Stimulated activated CD8-positive, alpha-beta memory T cell treated with anti-CD3 and anti-CD28 coated beads, Interleukin-15, amount 100 ng/mL, for 1 hour (primary cell): ENCODE measurements around the gene TRPV4.

Experiments used
- DNase-seq: peaks from one replicate; pipeline ENCODE4 v3.0.0-alpha.2; 2020; ENCODE audit warnings: low read depth

The TRPV4 gene

DNA sequence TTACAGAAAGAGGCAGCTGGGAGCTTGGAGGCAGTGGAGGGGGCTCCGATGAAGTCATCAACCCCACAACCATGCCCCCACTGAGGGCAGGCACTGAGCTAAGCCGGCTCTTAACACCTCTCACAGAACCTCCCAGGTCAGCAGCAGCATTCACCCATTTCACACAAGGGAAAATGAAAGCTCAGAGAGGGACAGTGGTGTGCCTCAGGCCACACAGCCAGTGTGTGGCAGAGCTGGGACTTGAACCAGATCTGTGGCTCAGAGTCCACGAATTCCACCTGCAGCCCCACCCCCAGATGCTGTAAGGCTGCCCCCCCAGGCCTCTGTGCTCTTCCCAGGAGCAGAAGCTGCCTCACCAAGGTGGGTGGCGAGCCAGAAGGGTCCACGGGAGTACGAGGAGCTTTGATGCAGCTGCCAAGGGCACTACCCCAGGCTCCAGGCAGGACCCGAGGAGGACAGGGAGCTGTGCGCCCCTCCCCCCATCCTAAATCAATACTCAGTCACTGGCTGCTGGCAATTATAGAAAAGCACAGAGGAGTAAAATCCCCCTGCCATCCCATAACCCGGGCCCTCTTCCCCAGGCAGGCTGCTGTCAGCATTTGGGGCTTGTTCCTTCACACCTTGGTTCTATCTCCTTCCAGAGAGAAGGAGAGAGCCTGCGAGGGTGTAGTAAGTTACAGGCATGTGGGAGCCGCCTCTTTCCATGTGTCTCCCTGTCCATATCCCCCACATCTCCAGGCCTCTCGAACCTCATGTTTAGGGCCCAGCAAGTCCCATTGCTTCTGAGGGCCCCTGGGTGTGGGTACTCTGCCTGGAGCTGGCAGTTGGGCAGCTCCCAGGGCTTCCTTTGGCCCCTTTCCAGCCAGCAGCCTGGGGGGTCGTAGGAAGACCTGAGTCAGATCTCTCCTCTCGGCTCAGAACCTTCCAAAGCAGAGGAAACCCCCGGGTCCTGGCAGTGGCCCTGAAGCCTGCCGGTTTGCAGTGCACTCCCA, 72.0 kb downstream of the TRPV4 start:
- no peak for DNase-seq

DNA sequence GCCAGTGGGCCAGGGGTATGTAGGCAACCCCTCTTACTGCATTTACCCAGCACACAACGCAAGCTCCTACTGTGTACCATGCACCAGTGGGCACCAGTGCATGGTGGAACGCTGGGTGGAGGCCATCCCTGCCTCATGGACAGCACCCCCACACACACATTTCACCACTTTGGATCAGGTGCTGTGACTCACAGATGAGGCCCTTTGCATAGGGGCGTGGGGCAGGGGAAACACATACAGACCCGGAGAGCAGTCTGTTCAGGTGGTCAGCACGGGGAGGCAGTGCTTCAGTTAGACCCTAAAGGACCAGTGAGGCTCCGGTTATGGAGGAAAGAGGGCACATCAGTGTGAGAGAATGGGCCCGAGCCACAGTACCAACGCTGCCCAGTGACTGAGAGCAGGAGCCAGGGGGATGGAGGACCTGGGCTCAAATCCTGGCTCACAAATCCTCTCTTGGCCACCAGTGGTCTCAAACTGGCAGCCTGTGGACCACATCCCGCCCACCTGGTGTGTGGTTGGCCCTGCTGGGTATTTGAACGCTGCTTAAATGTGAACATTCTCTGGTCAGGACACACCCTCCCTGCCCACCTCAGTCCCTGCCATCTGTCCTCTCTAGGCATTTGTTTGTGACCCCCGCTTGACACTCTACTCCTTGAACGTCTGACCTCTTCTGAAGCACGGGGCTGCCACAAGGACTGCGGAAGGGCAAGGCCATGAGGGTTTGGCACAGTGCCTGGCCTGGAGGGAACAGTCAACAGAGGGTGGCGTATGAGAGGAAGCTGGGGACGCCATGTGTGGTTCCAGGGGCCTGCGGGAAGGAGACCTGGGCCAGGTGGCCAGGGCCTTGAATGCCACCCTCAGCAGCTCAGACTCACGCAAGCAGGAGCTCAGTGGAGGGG, 72.9 kb downstream of the TRPV4 start:
- no peak for DNase-seq

DNA sequence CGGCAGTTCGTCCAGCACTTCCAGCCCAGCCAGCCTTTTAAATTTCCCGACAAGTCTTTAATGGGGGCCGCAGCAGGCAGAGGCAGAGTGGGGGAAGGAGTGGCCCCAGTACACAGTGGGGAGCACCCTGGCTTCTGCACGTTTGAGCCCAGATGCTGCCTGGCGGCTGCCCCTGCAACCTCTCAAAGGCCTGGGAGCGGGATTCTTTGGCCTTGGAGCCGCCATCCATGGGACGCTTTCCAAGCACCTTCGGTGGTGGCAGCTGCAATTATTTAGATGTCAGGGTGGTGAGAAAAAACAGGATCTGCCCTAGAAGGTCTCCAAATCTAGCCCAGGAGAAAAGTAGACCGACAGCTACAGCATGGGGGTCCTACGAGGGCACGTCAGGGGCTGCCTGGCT, 73.6 kb downstream of the TRPV4 start:
- DNase-seq: no peak

DNA sequence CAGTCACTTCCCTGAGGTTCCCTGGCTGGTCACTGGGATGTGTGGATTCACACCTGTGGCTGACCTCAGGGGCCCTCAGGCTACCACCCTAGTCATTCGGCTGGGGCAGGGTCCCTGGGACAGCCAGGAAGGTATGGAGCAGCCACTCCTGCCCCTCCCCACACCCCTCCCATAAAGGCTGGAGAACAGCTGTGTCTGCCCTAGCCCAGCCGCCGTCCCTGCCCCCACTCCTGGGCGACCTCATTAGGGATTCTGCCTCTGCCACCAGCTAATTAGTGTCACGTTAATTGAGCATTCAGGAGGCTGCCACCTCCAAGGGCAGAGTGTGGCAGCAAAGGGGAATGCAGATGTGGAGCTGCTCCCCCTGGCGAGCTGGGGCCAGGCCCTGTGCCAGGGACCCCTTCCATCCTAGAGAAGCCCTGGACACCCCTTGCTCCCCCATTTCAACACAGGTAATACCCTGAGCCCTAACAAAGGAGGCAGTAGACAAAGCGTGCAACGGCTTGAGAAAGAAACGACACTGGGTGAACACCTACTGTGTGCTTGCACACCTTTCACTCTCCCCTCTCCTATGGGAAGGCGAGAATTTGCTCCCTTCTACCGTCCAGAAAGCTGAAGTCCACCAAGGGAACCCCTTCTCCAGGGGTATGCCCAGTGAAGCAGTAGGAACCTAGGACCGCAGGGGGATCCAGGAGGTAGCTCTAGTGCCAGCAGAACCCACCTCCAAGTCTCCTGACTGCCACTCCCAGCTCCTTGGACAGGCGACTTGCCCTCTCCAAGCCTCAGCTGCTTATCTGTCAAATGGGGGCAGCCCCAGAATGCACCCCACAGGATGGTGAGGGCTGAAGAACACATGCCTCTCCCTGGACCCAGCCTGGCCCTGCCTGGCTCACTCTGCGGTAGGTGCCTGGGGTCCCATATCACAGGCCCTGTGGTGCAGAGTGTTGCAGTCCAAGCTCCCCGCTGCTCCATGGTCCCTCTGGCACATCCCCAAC, 74.5 kb downstream of the TRPV4 start:
- DNase-seq: no peak

DNA sequence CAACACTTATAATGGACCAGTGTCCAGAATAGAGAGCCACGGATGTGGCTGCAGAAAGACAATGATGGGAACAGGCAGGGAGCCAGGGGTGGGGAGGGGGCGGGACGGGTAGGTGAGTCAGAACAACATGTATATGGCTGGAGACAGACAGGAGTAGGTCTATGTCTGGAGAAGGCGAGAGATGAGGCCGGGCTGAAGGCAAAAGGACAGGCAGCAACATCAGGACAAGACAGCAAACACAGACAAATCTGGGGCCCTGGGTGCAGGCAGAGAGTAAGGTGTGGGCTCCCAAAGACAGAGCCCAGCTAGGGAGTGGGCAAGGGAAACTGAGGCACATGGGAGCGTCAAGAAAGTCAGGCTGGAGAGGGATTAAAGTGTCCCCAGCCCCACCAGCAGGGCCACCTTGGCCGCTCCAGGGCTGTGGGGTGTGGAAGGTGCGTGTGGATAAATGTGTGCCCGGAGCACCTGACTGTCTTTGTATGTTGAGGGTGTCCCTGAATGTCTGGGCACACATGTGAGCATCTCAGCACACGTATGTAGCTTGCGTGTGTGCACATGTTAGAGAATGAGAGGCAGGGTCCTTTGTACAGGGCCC, 75.4 kb downstream of the TRPV4 start:
- DNase-seq: no peak

DNA sequence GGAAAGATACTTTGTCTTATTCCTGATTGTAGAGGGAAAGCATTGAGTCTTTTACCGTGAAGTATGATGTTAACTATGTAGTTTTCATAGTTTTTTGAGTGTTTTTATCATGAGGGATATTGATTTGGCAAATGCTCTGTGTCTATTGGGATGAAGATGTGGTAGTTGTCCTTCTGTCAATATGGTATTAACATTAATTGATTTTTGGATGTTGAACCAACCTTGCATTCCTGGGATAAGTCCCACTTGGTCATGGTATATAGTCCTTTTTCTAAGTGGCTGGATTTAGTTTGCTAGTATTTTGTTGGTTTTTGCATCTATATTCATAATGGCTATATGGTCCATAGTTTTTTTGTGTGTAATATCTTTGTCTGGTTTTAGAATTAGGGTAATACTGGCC, 76.7 kb downstream of the TRPV4 start:
- DNase-seq: no peak

DNA sequence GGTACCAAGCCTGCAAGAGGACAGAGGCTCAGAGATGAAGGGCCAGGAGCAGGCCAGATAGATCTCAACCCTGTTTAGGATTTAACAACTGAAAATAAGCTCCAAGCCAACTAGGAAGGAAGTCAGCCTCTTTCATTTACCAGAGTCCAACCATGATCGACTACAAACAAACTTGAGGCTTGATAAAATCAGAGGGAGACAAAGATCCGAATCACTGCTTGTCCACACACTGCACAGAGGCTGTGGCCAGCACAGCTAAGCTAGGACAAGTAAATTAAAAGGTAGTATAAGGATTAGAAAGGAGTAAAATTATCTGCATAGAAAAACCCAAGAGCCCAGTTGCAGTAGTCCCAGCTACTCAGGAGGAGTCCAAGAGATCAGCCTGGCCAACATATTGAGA, 79.2 kb downstream of the TRPV4 start:
- DNase-seq: no peak

DNA sequence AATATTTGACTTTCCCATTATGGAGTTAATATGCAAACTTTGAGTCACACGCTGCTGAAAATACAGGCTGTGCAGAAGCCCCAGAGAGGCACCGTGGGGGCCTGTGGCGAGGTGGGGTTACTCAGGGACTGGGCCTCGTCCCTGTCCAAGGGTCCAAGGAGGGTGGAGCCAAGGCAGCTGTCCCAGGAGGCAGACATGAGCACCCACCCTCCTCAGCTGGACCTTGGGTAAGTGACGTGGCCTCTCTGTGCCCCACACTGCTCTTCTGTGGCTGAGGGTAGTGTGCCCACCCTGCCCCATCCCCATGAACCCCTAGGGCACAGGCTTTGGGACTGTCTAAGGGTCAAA, 80.2 kb downstream of the TRPV4 start:
- DNase-seq: no peak

DNA sequence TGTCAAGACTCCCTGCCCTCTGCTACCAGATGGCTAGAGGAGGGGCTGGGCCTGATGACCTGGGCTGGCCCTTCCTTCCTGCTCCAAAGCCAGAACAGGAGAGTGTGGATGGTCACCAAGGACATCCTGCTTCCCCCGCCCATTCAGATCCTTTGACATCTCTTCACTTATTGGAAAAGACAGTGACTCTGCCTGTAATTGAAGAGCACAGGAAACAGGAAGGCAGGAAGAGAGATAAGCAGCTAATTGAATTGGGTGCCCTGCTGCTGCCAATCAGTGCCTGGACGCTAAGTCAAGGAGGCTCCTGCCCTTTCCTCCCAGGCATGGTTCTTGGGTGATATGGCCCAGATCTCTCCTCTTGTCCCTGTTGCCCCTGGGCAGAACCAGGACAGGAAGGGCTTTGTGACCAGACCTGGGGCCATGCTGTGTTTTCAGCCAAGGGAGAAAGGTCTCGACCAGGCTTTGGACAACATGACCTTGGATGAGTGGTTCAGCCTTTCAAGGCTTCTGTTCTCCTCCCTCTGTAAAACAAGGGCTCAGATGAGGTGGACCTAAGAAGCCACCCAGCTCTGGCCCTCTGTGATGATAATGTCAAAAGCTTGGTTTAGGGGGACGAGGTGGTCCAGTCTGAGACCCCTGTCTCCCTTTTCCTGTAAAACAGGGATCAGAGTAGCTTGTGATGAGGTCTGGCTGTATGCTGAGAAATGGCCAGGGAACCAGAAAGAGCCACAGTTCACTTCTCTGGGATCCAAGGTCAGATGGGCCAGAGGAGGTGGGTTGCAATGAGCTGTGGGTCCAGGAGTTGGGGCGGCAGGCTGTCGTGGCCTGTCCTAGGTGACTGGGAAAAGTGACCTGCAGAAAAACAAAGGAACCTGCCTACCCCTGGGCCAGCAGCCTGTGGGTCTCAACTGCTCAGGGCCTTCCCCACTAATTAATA, 80.8 kb downstream of the TRPV4 start:
- no peak for DNase-seq

DNA sequence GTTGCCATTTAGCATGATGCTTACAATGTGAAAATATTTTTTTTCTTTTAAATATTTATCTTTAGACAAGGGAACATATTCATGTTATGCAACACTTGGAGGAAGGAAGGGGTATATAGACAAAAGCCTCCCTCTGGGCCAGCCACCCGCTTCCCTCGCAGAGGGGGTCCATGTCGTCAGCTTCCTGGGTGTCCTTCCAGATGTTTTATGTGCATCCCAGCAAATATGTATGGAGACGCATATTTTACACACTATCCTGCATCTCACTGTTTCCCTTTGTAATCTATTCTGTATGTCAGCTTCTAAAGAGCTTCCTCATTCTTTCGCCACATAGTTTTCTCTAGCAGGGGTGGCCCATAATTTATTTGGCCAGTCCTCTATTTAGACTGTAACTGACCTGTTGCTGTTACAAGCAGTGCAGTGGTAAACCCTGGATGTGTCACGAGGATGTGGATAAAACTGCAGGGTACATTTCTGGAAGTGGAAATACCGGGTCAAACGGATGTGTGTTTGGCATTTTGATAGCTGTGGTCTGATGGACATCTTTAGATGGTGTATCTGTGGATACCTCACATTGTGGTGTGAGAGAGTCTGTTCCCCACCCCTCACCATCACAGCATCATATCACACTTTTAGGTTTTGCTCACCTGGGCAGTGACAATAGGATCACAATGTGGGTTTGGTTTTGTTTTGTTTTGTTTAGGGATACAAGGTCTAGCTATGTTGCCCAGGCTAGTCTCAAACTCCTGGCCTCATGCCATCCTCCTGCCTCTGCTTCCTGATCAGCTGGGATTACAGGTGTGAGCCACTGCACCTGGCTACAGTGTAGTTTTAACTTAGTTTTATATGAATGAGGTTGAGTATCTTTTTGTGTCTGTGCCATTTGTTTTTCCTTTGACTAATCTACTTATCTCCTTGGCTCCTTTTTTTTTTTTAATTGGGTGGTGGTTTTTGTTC, 87.9 kb downstream of the TRPV4 start:
- DNase-seq: no peak

DNA sequence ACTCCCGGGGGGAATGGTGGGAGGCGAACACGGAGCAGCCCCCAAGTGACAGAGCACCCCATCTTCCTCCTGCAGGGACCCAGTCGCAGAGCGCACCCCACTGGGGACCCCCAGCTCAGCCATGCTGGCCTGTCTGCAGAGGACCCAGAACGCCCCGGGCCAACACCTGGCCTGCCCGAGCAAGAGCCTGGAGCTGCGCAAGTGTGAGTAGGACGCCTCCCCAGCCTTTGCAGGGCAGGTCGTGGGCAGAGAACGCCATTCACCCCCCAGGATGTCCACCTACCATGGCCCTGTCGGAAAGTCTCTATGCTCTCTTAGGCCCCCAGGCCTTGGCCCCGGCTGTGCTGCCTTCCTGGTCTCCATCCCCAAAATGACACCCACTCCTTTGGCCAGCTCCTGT, 89.2 kb downstream of the TRPV4 start:
- no peak for DNase-seq

DNA sequence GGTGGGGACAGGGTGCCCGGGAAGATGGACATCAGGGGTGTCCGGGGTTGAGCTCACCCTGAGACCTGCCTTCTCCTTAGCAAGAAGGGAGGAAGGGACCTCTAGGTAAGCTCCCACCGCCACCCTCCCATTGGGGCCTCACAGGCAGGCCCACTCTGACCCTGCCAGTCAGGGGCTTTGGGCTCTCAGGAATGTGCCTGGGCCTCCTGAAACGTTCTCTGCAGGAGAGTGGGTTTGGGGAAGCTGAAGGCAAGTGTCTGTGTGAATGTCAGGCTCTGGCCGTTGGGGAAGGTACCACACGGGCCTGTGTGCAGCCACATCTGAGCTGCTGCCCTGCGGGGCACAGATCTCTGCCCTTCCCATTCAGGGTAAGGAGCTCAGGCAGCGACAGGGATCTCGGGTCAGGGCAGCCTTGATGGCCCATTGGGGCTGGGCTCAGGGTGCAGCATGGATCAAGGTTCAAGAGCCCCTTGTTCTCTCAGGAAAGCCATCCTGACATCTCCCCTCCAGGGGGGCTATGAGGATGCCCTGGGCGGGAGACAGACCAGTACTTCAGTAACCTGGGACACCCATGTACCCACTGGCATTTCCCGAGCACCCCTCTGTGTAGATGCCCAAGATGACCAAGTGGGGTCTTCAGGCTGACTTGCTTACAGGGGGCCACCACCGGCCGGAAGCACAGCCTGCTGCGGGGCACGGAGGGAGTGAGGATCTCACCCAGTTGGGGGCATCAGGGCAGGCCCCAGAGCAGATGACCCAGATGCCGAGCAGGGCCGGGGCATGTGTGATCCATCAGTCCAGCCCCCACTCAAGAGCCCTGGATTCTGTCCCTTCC, 89.9 kb downstream of the TRPV4 start:
- no peak for DNase-seq

DNA sequence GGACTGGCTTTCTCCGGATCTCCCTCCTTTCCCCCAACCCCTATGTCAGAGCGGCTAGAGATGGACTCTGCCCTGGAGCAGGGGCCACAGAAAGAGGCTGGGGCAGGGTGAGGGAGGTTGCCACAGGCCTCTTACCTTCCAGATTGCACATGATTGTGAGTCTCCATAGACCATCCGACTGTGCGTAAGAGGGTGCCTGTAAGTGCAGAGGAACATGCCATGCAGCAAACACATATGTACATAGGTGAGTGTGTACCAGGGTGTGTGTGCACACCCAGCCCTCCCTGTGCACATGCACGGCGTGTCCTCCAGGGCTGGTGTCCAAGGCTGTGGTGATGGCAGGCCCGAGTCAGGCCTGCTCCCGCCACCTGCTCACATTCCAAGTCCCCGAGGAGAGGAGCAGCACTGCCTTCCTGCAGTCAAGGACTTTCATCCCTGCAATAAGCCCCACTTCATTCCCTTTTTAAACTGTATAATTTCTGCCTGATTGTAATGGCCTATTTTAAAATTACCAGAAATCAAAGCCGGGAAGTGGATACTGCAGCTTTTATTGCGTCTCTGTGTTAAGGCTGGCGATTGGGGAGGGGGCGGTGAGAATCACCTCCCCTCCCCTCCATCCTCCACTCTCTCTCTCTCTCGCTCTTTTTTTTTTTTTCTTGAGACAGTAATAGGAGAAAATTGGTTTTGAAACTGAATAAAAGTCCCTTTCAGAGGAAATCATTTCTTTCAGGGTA, 91.1 kb downstream of the TRPV4 start:
- no peak for DNase-seq

DNA sequence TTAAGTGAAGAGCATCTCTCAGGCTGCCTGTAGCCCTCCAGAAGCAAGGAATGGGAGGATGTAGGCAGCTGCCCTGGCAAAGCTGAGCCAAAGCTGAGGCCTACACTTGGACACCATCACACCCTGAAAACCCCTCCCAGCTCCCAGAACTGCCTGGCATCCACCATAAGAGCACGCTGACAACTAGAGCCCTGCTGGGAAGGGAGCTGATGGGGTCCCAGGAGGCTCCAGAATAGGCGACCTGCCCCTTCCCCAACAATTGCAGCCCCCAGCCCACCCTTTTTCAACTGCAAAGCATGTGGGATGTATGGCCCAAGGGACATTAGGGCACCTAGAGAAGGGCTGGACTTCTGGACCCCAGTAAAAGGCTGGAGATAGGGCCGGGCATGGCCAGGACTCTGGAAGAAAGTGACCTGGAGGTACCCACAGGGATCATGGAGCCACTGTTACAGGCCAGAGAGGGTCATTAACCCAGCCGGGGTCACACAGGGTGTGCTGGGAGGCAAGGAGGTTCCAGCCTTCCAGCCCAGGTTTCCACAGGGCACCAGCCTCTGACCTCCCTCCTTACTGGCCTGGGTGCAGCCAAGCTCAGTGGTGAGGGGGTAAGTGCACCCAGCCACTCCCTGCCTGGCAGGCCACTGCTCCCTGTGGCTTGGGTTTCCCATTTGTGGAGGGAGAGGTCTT, 91.8 kb downstream of the TRPV4 start:
- DNase-seq: no peak

DNA sequence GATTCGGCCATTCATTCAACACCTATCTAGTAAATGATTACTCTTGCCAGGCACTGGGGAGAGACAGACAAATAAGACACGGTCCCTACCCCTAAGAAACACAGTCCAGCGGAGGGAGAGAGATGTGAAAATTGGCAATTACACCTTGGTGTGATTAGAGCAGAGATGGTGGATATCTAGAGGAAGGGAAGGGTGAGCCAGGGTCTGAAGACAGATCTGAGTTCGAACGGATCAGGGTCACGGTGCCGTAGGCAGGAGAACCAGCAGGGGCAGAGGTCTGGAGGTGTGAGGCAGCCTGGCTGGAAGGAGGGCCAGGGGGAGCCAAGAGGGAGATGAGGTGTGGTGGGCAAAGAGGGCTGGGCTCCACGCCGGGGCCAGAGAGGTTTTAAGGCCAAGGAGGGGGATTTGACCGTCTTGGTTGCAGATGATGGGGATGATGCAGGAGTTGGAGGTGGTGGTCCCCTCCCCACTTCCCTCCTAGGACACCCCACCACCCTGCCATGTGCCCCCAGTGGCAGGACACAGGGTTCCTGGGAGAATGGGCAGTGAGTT, 92.4 kb downstream of the TRPV4 start:
- no peak for DNase-seq
